K562 (cell line): ENCODE measurements around the gene OR2W1. TPM values are rescaled to one million over a fixed set of nuclear protein-coding genes. Genes with fewer than 3 reads are reported as not detected.

Experiments used
- ATAC-seq: fragments of 200-7000 bp; cut with Tn5 transposase; 3 replicates; pipeline ENCODE4 v1.9.1; 2020; ENCODE audit warnings: moderate library complexity
- BruUV-seq: library from RNA; stranded (reverse); fragments of 400-500 nt; replicated peaks from 2 replicates; lab custom pipeline; 2021; lab: Mats Ljungman, UMichigan
- CTCF ChIA-PET: fragments of 300-600 bp; formaldehyde crosslinking; extraction: SDS; loops from one replicate; lab custom pipeline; 2021; ENCODE audit warnings: low intra/inter-chr PET ratio; lab: Yijun Ruan, JAX
- POLR2A ChIA-PET: fragments of 300-600, 350-650 bp; sonication (Branson Sonifier 250); formaldehyde crosslinking; extraction: SDS; loops from one replicate; lab custom pipeline; 2021; ENCODE audit warnings: antibody characterized with exemption, inconsistent platforms; lab: Yijun Ruan, JAX
- DNase-seq, 4 experiments: peaks; one replicate each; pipeline versions ENCODE4 v3.0.0 to v3.0.0-alpha.2; 2011 to 2018; ENCODE audit warnings: low spot score in 3 of 4, mixed read lengths in 3 of 4; ENCODE audit errors: extremely low read depth in 1 of 4
- FAIRE-seq: peaks from 2 replicates; lab custom pipeline; 2011; peaks lifted over from hg19 to GRCh38; lab: Jason Lieb, UNC
- H2AFZ ChIP-seq: 2 replicates; pipeline ENCODE4 v1.6.0; 2011; ENCODE audit warnings: low read depth, low read length, control low read depth, inconsistent platforms
- H3K27ac ChIP-seq: fragments of 200-600 bp; 3 replicates; pipeline ENCODE4 v1.8.0; 2011; ENCODE audit warnings: low read depth, mild to moderate bottlenecking, control low read depth, inconsistent platforms, low read length, moderate library complexity, mixed read lengths; ENCODE audit errors: extremely low read depth
- H3K27me3 ChIP-seq, 2 experiments: fragments of 300-600 bp in 1 of 2; 2 replicates in 1 of 2; 3 replicates in 1 of 2; pipeline versions ENCODE4 v1.6.0 to v1.8.0; 2011; ENCODE audit warnings: inconsistent platforms in 2 of 2, low read length in 2 of 2, mild to moderate bottlenecking in 1 of 2, mixed read lengths in 1 of 2, moderate library complexity in 1 of 2; ENCODE audit not compliant: control insufficient read depth in 2 of 2, insufficient read depth in 2 of 2
- H3K36me3 ChIP-seq: fragments of 300-600 bp; 3 replicates; pipeline ENCODE4 v1.8.0; 2011; ENCODE audit warnings: mild to moderate bottlenecking, low read length, inconsistent platforms; ENCODE audit not compliant: control insufficient read depth, insufficient read depth
- H3K4me1 ChIP-seq, 2 experiments: fragments of 200-600 bp in 1 of 2; replicated peaks in 1 of 2; 2 replicates in 1 of 2; 3 replicates in 1 of 2; pipeline versions ENCODE4 v1.5.1 to v1.8.0; 2011; ENCODE audit warnings: inconsistent platforms in 2 of 2, low read length in 2 of 2, mild to moderate bottlenecking in 1 of 2, mixed read lengths in 1 of 2, moderate library complexity in 1 of 2; ENCODE audit not compliant: control insufficient read depth in 2 of 2, insufficient read depth in 2 of 2
- H3K4me2 ChIP-seq: 2 replicates; pipeline ENCODE4 v1.6.1; 2011; ENCODE audit warnings: low read length, control low read depth, inconsistent platforms, mixed read lengths; ENCODE audit not compliant: insufficient read depth
- H3K4me3 ChIP-seq: fragments of 200-600 bp; sonication (generic), shearing (Covaris generic); 2 replicates; pipeline ENCODE4 v1.5.1; 2016; ENCODE audit warnings: control low read depth, inconsistent platforms
- H3K79me2 ChIP-seq: fragments of 200-600 bp; 3 replicates; pipeline ENCODE4 v1.8.0; 2011; ENCODE audit warnings: low read length, inconsistent platforms; ENCODE audit not compliant: control insufficient read depth, insufficient read depth
- H3K9ac ChIP-seq, 2 experiments: 2 replicates each; pipeline versions ENCODE4 v1.6.0 to v1.6.1; 2011; ENCODE audit warnings: low read depth in 2 of 2, low read length in 2 of 2, control low read depth in 1 of 2, inconsistent platforms in 1 of 2, mild to moderate bottlenecking in 1 of 2, mixed read lengths in 1 of 2; ENCODE audit not compliant: insufficient read depth in 1 of 2
- H3K9me1 ChIP-seq: one replicate; pipeline ENCODE4 v1.6.0; 2011; ENCODE audit warnings: inconsistent platforms, mild to moderate bottlenecking, low read length, moderate library complexity; ENCODE audit not compliant: control insufficient read depth, insufficient read depth
- H3K9me3 ChIP-seq: replicated peaks from 2 replicates; pipeline ENCODE4 v1.5.1; 2011; ENCODE audit warnings: low read depth, low read length, inconsistent platforms; ENCODE audit not compliant: control insufficient read depth, insufficient read depth
- H4K20me1 ChIP-seq: replicated peaks from 2 replicates; pipeline ENCODE4 v1.6.1; 2011; ENCODE audit warnings: low read length, inconsistent platforms, mixed read lengths; ENCODE audit not compliant: control insufficient read depth, insufficient read depth
- BHLHE40 ChIP-seq: IDR thresholded peaks from 2 replicates; pipeline ENCODE4 v1.6.1; 2011; ENCODE audit warnings: low read length, improper control_type of control experiment
- BRD9 ChIP-seq: fragments of 450-650 bp; IDR thresholded peaks from 2 replicates; pipeline ENCODE4 v1.6.1; 2018; ENCODE audit warnings: low read depth; ENCODE audit not compliant: partially characterized antibody
- BRF1 ChIP-seq: IDR thresholded peaks from 3 replicates; pipeline ENCODE4 v1.6.1; 2011; ENCODE audit warnings: borderline replicate concordance, mild to moderate bottlenecking; ENCODE audit not compliant: insufficient read length; ENCODE audit errors: extremely low read depth
- E2F3 ChIP-seq: fragments of 250-450 bp; sonication (Bioruptor Pico); IDR thresholded peaks from 2 replicates; pipeline ENCODE4 v1.4.0; 2020; ENCODE audit warnings: mild to moderate bottlenecking
- GATA2 ChIP-seq: sonication (generic); formaldehyde crosslinking; IDR thresholded peaks from 2 replicates; pipeline ENCODE4 v1.4.0; 2020; ENCODE audit warnings: mild to moderate bottlenecking, missing genetic modification reagents
- HLTF ChIP-seq: fragments of 450-650 bp; IDR thresholded peaks from 2 replicates; pipeline ENCODE4 v1.6.1; 2016
- L3MBTL2 ChIP-seq: fragments of 450-650 bp; IDR thresholded peaks from 2 replicates; pipeline ENCODE4 v1.6.1; 2016; ENCODE audit warnings: mild to moderate bottlenecking, moderate library complexity
- POLR3G ChIP-seq: IDR thresholded peaks from 2 replicates; pipeline ENCODE4 v1.6.1; 2011; ENCODE audit not compliant: insufficient read length, insufficient replicate concordance; ENCODE audit errors: extremely low read depth
- POU5F1 ChIP-seq: fragments of 150-350 bp; IDR thresholded peaks from 2 replicates; pipeline ENCODE4 v1.6.1; 2014; ENCODE audit warnings: borderline replicate concordance, low read length, low read depth, mild to moderate bottlenecking; ENCODE audit not compliant: partially characterized antibody
- RBM34 ChIP-seq: fragments of 200-400 bp; formaldehyde crosslinking; IDR thresholded peaks from 2 replicates; pipeline ENCODE4 v1.6.1; 2018; ENCODE audit warnings: low read length, borderline replicate concordance; ENCODE audit not compliant: insufficient read depth
- REST ChIP-seq, 2 experiments: fragments of 450-650 bp; formaldehyde crosslinking in 1 of 2; IDR thresholded peaks; 2 replicates each; pipeline versions ENCODE4 v1.4.0 to v1.6.1; 2014 to 2020; ENCODE audit warnings: mild to moderate bottlenecking in 2 of 2, borderline replicate concordance in 1 of 2, low read depth in 1 of 2
- SMAD4 ChIP-seq: fragments of 250-450 bp; sonication (Bioruptor Pico); conservative IDR thresholded peaks from 2 replicates; pipeline ENCODE4 v1.8.0; 2021; ENCODE audit warnings: inconsistent platforms, mild to moderate bottlenecking, moderate library complexity
- SP2 ChIP-seq: IDR thresholded peaks from 2 replicates; pipeline ENCODE4 v1.6.1; 2011; ENCODE audit warnings: mild to moderate bottlenecking, low read depth, low read length, moderate library complexity; ENCODE audit not compliant: poor library complexity, severe bottlenecking; ENCODE audit errors: extremely low read depth
- TFAM ChIP-seq: fragments of 250-450 bp; sonication (Bioruptor Pico); conservative IDR thresholded peaks from 2 replicates; pipeline ENCODE4 v1.5.0; 2021; ENCODE audit warnings: mild to moderate bottlenecking, moderate library complexity
- ZC3H4 ChIP-seq: sonication (generic); formaldehyde crosslinking; IDR thresholded peaks from 2 replicates; pipeline ENCODE4 v1.9.0; 2021; ENCODE audit warnings: missing genetic modification reagents, borderline replicate concordance
- WGBS: fragments of 100-300 bp; shearing (Covaris generic); methylation state at CpG from one replicate; pipeline ENCODE4 v1.1.6; 2016; ENCODE audit warnings: low coverage, mixed read lengths; ENCODE audit not compliant: insufficient coverage; ENCODE audit errors: missing lambda C conversion rate; 5-methylcytosine and 5-hydroxymethylcytosine counted together
- in situ Hi-C: fragments of 300-500 bp; cut with MboI; formaldehyde crosslinking; loops from 4 replicates; pipeline ENCODE4 v1.15.0; 2018; ENCODE audit warnings: inconsistent platforms, mixed read lengths
- intact Hi-C: fragments of 100-400 bp; cut with micrococcal nuclease; formaldehyde crosslinking; loops from 2 replicates; pipeline ENCODE4 v1.14.2; 2022
- polyA plus RNA-seq, 8 experiments: library from polyadenylated mRNA; depleted of rRNA in 4 of 8; stranded (reverse) in 5 of 8; unstranded in 3 of 8; fragments of >200 nt; fragmentation: Nextera tagmentation in 2 of 8; fragmentation: Illumina TruSeq in 1 of 8; extraction: Ambion mirVana in 2 of 8; extraction: Trizol in 1 of 8; gene quantifications; 2 replicates each; pipeline versions ENCODE4 v1.2.1 to v1.2.3, GENCODE V29; 2011 to 2014; ENCODE audit warnings: inconsistent platforms in 1 of 8, missing spikeins in 1 of 8
- total RNA-seq, 7 experiments: library from RNA; depleted of rRNA in 6 of 7; stranded (reverse); fragments of >200 nt in 6 of 7; fragmentation: Illumina TruSeq in 2 of 7; extraction: Trizol in 2 of 7; gene quantifications; 2 replicates each; pipeline versions ENCODE4 v1.2.1 to v1.2.3, GENCODE V29; 2011 to 2021; ENCODE audit warnings: low replicate concordance in 1 of 7
- TF ChIP-seq, protein P1 (sequence below): fragments of 250-450 bp; sonication (Bioruptor Pico); IDR thresholded peaks from 2 replicates; pipeline ENCODE4 v1.5.0; 2021

The OR2W1 gene
- total and polyA plus RNA-seq, 9 of the 15 experiments (the other 6 are each of a cell fraction or from before 2014, with no cell fraction given), result not detected

DNA sequence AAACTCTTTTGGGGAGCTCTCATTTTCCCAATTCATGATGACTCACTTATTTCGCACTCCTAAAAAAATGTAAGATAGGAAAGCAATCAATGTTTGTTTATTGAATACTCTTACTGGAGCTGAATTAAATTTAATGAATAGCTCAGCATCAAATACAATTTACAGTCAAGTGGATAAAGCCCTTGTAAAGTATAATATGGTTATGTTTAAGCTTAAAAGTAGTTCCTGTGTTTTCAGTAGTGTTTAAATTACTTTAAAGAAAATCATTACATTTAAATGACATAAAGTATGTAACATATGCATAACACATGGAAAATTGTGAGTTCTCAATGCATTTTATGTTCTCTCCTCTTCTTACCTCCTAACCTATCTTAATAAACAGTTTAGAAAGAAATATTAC is 42.2 kb upstream of the OR2W1 start, which contains the start of gene OR2B3:
TSS of gene OR2B3 (minus strand) at position 101 of the 400 bp plus-strand sequence. CDS start at position 36, 65 bp downstream.
- 0% methylated on average over 1 of the region's 1 CpG for WGBS
- no peaks in the 10 kb centered on the region for H3K4me1 ChIP-seq
- H3K9me1 ChIP-seq, result no peaks in the 10 kb centered on the region
- peaks cover 7 to 9% of the 10 kb centered on the region in 2 experiments for H3K27me3 ChIP-seq
- no peak within 1 kb of the TSS for H3K4me2 ChIP-seq
- H4K20me1 ChIP-seq, result no peaks in the 10 kb centered on the region
- DNase-seq, result no peak
- intact Hi-C loops (no loop called here), in situ Hi-C loops (no loop called here)
- BruUV-seq, result no TSS peak
- no peaks in the 10 kb centered on the region for H3K79me2 ChIP-seq
- no peaks in the 10 kb centered on the region for H3K36me3 ChIP-seq
- no peak within 1 kb of the TSS for H3K27ac ChIP-seq
- POLR2A ChIA-PET, result interaction anchor here (0.6 kb wide), 2 partner anchors 401 to 558 kb away, joined by 3 to 5 read pairs; no protein-coding TSS in a partner anchor
- no peak within 1 kb of the TSS for H3K4me3 ChIP-seq
- H3K9ac ChIP-seq, result no peak within 1 kb of the TSS
- no peak for ATAC-seq
- no peak within 1 kb of the TSS for H2AFZ ChIP-seq
- no peaks in the 10 kb centered on the region for H3K9me3 ChIP-seq
- no peak for TF ChIP-seq TFAM (CRISPR knock-in tag)
- TF ChIP-seq POU5F1, result no peak
- TF ChIP-seq ZC3H4 (CRISPR knock-in tag), result no peak
- TF ChIP-seq RBM34, result no peak
- no peak for TF ChIP-seq L3MBTL2
- no peak for TF ChIP-seq E2F3 (CRISPR knock-in tag)
- no peak for TF ChIP-seq HLTF
- TF ChIP-seq BRD9, result no peak
- no peak for TF ChIP-seq REST (IDR thresholded peaks at IDR 0.05; ENCODE audit: borderline replicate concordance)
- no peak for TF ChIP-seq REST (CRISPR knock-in tag; IDR thresholded peaks at IDR 0.05; ENCODE audit: low read depth)
- no peak for TF ChIP-seq BHLHE40
- TF ChIP-seq SMAD4 (CRISPR knock-in tag), result no peak
- no peak for TF ChIP-seq GATA2 (CRISPR knock-in tag)
- no peak for TF ChIP-seq SP2
- no peak for TF ChIP-seq BRF1
- TF ChIP-seq, protein P1, sequence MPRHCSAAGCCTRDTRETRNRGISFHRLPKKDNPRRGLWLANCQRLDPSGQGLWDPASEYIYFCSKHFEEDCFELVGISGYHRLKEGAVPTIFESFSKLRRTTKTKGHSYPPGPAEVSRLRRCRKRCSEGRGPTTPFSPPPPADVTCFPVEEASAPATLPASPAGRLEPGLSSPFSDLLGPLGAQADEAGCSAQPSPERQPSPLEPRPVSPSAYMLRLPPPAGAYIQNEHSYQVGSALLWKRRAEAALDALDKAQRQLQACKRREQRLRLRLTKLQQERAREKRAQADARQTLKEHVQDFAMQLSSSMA (CRISPR knock-in tag), result no peak
- TF ChIP-seq POLR3G, result no peak
- no peak for FAIRE-seq
- CTCF ChIA-PET, result no interaction called here
